ENCODE results near the gene SLC30A5.
"Not testable (repeated sequence)": the region's sequence is repeated elsewhere in the genome, so short reads cannot be mapped to it uniquely, and the experiment has no call there.

SLC30A5 gene

DNA sequence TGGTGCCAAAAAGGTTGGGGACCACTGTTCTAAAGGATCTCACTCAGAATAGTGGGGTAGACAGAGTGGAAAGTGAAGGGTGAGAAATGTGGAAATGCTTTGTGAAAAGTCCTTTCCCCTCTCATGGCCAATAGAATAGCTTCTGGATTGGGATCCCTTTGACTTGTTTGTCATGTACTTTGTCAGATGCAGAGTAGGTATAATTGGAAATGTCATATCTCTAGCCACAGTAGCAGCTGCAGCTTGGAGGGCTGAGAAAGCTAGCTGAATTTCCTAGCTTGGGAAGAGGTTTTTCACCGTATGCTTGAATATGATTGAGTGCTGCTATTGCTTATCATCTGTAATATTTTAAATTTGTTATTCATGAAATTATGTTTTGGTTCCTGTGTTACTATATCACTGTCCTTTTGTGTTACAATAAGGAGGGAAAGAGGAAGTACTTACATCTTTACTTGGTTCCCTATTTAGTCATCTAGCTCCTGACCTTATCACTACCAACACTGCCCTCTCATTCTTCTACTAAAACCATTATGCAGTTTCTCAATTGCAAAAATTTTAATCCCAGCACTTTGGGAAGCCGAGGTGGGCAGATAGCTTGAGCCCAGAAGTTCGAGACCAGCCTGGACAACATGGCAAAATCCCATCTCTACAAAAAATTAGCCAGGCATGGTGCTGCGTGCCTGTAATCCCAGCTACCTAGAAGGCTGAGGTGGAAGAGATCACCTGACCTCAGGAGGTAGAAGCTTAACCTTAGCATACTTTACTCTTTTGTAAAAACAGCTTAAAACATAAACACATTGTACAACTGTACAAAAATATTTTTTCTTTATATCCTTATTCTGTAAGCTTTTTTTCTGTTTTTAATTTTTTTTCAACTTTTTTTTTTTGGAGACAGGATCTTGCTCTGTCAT lies 12.4 kb downstream of the SLC30A5 start:
- DNase-seq = no peak

DNA sequence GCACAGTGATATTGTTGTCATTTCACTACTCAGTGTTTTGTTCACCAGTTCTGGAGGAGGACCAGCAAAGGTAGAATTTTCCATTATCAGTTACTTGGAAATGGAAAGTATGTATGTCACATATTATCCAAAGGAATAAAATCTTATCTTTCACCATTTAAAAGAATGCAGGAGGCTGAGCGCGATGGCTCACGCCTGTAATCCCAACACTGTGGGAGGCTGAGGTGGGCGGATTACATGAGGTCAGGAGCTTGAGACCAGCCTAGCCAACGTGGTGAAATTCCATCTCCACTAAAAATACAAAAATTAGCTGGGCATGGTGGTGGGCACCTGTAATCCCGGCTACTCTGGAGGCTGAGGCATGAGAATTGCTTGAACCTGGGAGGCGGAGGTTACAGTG lies 14.6 kb downstream of the SLC30A5 start:
- DNase-seq = not testable (repeated sequence)

DNA sequence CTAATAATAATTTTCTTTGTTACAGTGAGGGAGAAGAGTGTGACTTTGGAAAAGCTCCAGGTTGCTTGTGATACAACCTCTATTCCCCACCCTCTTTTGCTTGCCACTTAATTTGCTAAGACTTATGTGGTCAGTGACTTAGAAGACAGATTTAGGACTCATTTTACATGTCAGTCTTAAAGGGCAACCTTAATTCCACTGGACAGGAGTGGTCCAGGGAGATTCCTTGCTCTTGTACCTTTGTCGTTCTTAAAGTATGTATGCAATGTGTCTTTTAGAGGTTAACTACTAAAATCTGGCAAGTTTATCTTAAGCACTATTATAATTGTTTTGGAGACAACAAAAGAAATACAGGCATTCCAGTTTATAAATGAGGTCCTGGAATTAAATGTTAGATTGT lies 20.0 kb downstream of the SLC30A5 start:
- DNase-seq = no peak

DNA sequence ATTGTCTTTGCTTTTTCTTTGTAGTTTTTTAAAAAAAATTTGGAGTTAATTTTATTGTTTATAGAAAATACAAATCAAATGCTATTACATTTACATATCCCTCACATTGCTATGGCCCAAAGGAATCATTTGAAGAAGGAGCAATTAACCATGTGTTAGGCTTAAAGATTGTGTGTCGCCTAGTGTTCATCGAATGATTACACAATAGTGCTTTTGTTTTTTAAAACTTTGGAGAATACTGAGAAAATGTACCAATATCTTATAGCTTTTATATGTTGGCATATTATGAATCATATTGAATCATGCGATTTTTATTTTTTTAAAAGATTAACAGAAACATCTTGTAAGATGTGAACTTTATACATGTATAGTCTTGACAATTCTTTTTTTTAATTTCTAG lies 21.7 kb downstream of the SLC30A5 start:
- DNase-seq = no peak

DNA sequence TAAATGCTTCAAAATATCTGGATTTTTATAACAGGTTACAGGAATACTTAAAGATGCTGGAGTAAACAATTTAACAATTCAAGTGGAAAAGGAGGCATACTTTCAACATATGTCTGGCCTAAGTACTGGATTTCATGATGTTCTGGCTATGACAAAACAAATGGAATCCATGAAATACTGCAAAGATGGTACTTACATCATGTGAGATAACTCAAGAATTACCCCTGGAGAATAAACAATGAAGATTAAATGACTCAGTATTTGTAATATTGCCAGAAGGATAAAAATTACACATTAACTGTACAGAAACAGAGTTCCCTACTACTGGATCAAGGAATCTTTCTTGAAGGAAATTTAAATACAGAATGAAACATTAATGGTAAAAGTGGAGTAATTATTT lies 35.6 kb downstream of the SLC30A5 start:
- DNase-seq = no peak

DNA sequence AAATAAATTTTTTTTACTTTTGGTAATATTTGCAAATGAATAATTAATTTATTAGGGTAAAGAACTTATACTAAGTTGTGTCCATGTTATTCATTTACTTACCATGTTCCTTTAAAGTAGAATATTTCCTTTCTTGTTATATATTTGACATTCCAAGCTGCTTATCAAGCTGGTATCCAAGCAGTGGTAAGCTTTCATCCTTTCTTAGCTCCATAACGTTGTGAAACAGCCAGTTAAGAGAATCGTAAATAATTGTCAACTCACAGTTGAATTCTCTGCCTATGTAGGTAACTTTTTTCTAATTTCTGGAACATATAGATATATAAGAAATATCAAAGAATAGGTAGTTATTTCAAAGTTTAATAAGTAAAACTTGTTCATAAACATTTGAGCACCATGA lies 36.4 kb downstream of the SLC30A5 start:
- DNase-seq = no peak

DNA sequence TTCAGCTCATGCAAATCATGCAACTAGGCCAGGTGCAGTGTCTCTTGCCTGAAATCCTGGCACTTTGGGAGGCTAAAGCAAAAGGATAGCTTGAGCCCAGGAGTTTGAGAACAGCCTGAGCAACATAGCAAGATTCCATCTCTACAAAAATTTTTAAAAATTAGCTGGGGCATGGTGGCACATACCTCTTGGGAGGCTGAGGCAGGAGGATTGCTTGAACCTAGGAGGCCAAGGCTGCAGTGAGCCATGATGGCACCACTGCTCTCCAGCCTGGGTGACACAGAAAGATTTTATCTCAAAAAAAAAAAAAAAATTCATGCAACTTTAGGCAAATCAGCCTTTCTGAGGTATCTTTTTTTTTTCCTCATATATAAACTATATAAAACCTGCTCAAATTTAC lies 37.5 kb downstream of the SLC30A5 start:
- no peak for DNase-seq

DNA sequence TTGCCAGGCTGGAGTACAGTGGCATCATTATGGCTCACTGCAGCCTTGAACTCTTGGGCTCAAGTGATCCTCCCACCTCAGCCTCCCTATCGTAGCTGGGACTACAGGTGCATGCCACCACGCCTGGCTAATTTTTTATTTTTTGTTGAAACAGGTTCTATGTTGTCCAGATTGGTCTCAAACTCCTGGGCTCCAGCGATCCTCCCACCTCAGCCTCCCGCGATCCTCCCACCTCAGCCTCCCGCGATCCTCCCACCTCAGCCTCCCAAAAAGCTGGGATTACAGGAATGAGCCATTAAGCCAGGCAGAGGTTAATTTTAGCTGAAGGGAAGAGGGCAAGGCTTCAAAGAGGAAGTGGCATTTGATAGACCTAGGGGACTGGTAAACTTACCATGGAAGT lies 40.3 kb downstream of the SLC30A5 start:
- no peak for DNase-seq

DNA sequence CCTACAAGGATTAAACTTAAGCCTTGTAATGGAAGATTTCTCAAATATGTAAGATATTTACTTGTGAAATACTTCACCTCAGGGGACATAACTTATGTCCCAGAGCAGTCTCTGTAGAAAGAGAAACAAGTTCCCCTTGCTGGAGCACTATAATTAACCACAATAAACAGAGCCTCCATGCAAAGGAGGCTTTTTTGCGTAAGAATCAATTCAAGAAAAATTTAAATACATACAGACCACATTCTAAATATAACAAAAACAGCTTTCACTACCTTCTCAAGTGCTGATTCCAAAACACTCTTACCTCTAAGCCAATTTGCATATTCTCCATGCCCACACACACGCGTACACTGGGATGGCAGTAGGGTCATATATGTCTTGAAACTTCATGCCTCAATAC lies 42.5 kb downstream of the SLC30A5 start:
- DNase-seq = no peak

DNA sequence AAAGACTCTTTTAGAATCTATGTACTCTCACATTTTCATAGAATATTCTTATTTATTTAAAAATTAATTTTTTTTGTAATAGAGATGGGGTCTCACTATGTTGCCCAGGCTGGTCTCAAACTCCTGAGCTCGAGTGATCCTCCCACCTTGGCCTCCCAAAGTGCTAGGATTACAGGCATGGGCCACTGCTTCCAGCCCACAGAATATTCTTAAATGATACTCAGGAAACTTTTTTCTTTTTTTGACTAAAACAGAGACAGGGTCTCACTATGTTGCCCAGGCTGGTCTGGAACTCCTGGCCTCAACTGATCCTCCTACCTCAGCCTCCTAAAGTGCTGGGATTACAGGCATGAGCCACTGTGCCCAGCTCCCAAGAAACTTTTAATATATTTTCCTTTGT lies 43.4 kb downstream of the SLC30A5 start:
- not testable (repeated sequence) for DNase-seq

DNA sequence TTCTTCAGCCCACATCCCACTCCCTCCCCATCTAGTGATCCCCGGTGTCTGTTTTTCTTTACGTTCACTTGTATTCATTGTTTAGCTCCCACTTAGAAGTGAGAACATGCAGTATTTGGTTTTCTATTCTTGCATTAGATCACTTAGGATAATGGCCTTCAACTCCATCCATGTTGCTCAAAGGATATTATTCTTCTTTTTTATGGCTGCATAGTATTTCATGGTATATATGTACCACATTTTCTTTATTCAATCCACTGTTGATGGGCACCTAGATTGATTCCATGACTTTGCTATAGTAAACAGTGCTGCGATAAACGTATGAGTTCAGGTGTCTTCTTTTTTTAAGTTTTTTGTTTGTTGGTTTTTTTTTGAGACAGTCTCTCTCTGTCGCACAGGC lies 44.0 kb downstream of the SLC30A5 start:
- DNase-seq = no peak

DNA sequence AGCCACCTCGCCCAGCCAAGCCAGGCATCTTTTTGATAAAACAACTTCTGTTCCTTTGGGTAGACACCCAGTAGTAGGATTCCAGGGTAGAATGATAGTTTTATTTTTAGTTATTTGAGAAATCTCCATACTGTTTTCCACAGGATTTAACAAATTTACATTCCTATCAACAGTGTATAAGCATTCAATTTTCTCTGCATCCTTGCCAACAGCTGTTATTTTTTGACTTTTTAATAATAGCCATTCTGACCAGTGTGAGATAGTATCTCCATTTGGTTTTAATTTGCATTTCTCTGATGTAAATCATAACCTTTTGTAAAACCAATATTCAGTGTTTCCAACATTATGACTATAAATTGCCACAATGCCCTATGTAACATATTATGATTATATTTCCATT lies 45.0 kb downstream of the SLC30A5 start:
- no peak for DNase-seq

DNA sequence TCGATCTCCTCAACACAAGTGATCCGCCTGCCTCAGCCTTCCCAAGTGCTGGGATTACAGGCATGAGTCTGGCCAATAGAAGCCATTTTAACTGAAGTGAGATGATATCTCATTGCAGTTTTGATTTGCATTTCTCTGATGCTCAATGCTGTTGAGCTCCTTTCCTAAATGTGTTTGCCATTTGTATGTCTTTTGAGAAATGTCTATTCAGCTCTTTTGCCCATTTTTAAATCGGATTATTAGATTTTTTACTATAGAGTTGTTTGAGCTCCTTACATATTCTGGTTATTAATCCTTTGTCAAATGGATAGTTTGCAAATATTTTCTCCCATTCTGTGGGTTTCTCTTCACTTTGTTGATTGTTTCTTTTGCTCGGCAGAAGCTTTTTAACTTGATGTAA lies 46.4 kb downstream of the SLC30A5 start:
- DNase-seq = not testable (repeated sequence)

DNA sequence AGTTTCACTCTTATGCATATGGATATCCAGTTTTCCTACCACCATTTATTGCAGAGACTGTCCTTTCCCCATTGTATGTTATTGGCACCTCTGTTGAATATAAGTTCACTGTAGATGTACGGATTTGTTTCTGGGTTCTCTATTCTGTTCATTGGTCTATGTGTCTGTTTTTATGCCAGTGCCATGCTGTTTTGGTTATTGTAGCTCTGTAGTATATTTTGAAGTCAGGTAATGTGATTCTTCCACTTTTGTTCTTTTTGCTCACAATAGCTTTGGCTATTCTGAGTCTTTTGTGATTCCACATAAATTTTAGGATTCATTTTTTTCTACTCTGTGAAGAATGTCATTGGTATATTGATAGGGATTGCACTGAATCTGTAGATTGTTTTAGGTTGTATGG lies 47.0 kb downstream of the SLC30A5 start:
- DNase-seq = no peak

DNA sequence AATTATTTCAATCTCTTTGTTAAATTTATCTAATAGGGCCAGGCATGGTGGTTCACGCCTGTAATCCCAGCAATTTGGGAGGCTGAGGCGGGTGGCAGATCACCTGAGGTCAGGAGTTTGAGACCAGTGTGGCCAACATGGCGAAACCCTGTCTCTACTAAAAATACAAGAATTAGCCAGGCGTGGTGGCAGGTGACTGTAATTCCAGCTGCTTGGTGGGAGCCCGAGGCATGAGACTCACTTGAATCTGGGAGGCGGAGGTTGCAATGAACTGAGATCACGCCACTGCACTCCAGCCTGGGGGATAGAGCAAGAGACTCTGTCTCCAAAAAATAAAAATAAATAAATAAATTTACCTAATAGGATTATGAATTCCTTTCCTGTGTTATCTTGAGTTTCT lies 54.8 kb downstream of the SLC30A5 start:
- DNase-seq = not testable (repeated sequence)

DNA sequence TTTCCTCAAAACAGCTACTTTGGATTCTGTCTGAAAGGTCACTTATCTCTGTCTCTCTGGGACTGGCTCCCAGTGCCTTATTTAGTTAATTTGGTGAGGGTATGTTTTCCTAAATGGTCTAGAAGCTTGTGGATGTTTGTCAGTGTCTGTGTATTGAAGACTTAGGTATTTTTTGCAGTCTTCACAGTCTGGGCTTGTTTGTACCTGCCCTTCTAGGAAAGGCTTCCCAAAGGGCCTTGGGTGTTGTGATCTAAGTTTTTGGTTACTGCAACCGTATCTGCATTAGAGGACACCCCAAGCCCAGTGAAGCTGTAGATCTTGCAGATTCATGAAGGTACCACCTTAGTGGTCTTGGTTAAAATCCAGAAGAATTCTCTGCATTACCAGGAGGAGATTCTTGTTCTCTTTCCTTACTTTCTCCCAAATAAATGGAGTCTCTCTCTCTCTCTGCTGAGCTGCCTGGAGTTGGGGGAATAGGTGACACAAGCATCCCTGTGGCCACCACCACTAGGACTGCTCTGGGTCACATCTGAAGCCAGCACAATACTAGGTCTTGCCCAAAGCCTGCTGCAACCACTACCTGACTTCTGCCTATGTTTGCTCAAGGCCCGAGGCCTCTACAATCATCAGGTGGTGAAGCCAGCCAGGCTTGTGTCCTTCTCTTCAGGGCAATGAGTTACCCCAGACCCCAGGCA lies 55.3 kb downstream of the SLC30A5 start:
- DNase-seq = no peak

DNA sequence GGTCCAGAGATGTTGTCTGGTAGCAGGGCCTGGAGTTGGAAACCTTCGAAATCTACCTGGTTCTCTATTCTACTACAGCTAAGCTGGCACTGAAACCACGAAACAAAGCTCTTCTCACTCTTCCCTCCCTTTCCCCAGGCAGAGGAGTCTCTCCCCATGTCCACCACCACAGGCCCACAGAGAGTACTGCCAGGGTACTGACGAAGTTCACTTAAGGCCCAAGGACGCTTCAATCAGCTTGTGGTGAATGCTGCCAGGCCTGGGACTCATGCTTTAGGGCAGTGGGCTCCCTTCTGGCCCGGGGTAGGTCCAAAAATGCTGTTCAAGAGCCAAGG lies 55.8 kb downstream of the SLC30A5 start:
- no peak for DNase-seq

DNA sequence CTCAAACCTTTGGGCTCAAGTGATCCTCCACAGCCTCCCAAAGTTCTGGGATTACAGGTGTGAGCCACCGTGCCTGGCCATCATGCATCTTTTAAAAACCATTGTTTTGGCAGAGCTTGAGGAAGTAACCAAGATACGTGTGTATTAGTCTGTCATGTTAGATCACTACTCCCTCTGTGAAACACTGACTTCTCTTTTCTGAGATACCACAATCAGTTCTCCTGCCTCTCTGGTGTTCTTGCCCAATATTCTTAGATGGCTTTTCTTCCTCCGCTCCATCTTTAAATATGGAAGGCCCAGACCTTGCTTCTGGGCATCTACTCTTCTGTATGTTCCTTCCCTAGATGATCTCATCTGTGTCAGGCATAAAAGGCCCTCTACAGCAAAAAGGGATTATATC lies 58.9 kb downstream of the SLC30A5 start:
- DNase-seq = no peak

DNA sequence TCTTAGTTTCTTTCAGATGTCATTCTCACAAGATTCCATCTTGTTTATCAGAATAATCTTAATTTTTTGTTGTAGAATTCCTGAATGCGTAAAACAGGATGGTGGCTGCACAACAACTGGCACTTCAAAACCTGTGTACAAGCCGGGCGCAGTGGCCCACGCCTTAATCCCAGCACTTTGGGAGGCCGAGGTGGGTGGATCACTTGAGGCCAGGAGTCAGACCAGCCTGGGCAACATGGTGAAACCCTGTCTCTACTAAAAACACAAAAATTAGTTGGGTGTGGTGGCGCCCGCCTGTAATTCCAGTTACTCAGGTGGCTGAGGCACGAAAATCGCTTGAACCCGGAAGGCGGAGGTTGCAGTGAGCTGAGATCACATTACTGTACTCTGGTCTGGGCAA lies 62.6 kb downstream of the SLC30A5 start:
- no peak for DNase-seq

DNA sequence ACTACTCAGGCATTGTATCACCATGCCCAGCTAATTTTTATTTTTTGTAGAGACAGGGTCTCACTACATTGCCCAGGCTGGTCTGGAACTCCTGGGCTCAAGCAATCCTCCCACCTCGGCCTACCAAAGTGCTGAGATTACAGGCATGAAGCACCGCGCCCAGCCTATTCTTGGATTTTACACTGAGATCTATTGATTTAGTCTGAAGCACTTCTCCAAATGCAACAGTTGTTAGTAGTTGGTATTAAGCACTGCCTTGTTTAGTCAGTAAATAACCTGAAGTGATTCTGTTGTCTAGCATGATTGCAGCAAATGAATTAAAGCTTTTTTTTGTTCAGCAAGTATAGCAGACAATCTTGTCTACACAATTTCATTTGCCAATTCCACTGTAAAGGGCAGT lies 64.2 kb downstream of the SLC30A5 start:
- no peak for DNase-seq

DNA sequence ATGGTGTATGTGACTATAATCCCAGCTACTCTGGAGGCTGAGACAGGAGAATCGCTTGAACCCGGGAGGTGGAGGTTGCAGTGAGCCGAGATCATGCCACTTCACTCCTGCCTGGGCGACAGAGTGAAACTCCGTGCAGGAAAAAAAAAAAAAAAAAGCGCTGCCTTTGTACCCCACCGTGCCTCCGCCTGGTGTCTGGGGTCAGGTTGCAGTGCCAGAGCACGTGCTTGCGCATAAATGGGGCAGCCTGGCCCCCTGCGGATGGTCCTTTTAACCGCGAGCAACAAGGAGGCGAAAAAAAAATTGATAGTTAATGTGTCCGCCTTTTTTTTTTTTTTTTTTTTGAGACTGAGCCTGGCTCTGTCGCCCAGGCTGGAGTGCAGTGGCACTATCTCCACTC lies 66.8 kb downstream of the SLC30A5 start:
- no peak for DNase-seq

DNA sequence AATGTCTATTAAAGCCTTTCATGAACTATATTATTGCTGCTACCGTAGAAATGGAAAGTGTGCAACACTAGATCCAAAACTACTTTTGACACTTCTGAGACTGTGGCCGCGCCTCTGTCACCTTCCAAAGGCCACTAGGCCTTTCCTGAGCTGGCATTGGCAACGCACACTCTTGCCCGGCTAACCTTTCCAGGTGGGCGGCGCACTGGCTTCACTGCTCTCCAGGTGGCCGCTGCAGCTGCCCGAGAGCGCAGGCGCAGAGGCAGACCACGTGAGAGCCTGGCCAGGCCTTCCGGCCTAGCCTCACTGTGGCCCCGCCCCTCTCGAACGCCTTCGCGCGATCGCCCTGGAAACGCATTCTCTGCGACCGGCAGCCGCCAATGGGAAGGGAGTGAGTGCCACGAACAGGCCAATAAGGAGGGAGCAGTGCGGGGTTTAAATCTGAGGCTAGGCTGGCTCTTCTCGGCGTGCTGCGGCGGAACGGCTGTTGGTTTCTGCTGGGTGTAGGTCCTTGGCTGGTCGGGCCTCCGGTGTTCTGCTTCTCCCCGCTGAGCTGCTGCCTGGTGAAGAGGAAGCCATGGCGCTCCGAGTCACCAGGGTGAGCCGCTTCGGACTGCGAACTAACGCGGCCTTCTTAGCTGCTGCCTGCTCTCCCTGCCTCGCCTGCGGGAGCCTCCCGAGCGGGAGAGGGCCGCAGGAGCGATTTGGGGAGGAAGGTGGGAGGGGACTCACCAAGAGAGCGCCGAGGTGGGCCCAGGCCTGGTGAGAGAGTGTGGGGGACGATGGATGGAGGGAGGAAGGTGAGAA lies 73.1 kb downstream of the SLC30A5 start, which contains the start of gene CCNB1:
Gene CCNB1, plus strand, starts transcription at position 465 of the 807 bp plus-strand sequence. Its CDS starts 113 bp downstream, at position 578.
- peak; percentile 94 to 97 for DNase-seq

DNA sequence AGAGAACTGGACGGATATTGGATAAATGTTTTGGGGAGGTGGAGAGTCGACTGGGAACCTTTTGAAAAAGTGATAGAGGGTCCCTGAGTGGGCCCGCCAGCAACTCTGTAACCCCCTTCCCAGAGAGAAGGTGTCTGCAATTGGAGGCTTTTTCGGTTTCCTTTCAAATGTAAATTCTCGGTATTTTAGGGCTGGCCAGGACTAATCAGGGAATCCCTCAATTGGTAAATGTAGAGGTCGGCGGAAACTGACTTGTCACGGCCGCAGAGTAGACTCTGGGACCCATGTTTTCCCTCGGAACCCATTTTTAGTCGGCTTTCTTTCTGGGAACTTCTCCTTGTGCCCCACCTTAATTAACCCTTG lies 73.7 kb downstream of the SLC30A5 start:
- DNase-seq = no peak

DNA sequence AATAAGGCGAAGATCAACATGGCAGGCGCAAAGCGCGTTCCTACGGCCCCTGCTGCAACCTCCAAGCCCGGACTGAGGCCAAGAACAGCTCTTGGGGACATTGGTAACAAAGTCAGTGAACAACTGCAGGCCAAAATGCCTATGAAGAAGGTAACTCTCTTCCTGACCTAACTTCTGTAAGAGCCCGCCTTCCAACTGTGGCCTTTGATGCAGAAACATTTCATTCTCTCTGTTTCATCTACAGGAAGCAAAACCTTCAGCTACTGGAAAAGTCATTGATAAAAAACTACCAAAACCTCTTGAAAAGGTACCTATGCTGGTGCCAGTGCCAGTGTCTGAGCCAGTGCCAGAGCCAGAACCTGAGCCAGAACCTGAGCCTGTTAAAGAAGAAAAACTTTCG lies 74.1 kb downstream of the SLC30A5 start:
- no peak for DNase-seq
